SJCRH30 (cell line): ENCODE results near the gene RASA3. TPM values are rescaled to one million over a fixed set of nuclear protein-coding genes. Genes with fewer than 3 reads are reported as not detected.

ENCODE experiments used
- DNase-seq, 2 experiments: peaks; one replicate each; pipeline ENCODE4 v3.0.0-alpha.2; 2015 to 2020
- H3K27ac ChIP-seq: fragments of 250-450 bp; sonication (Bioruptor Pico); 2 replicates; pipeline ENCODE4 v1.5.1; 2020; ENCODE audit warnings: mild to moderate bottlenecking, moderate library complexity
- H3K27me3 ChIP-seq: fragments of 250-450 bp; sonication (Bioruptor Pico); 2 replicates; pipeline ENCODE4 v1.5.1; 2020; ENCODE audit warnings: mild to moderate bottlenecking, moderate library complexity
- H3K36me3 ChIP-seq: fragments of 250-450 bp; sonication (Bioruptor Pico); 2 replicates; pipeline ENCODE4 v1.5.1; 2020; ENCODE audit warnings: mild to moderate bottlenecking, moderate library complexity
- H3K4me1 ChIP-seq: fragments of 250-450 bp; sonication (Bioruptor Pico); 2 replicates; pipeline ENCODE4 v1.5.1; 2020; ENCODE audit warnings: mild to moderate bottlenecking, moderate library complexity
- H3K4me3 ChIP-seq: fragments of 250-450 bp; sonication (Bioruptor Pico); 2 replicates; pipeline ENCODE4 v1.5.1; 2020; ENCODE audit warnings: mild to moderate bottlenecking, moderate library complexity
- H3K9me3 ChIP-seq: fragments of 250-450 bp; sonication (Bioruptor Pico); replicated peaks from 2 replicates; pipeline ENCODE4 v1.5.1; 2020; ENCODE audit warnings: mild to moderate bottlenecking, moderate library complexity
- total RNA-seq: library from RNA; depleted of rRNA; stranded (reverse); fragments of >200 nt; shearing (Covaris generic); gene quantifications from 2 replicates; pipeline ENCODE4 v1.2.3, GENCODE V29; 2014

RASA3 gene
- total RNA-seq, 1 experiment from 2014 or later, result 20.5 TPM

DNA sequence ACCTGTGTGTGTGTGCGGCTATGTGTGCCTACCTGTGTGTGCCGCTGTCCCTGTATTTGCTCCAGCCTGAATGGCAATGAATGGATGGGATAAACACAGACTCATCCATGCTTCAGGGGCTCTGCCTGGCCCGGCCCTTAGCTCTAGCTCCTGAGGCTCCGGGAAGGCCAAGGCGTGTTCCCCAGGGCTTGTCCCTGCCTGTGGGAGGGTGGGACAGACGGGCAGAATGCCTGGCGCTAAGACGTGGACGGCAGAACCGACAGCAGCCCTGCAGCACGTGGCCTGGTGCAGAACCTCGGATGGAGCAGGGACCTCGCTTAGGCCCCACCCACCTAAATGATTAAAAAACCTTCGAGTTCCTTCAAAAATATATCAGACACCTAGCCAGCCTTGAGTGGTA lies 100.8 kb downstream of the RASA3 start:
- Histone ChIP-seq H3K4me1 (peaks cover 26% of the 10 kb centered on the region), H3K27ac (peak overlapping the region; percentile 35; the same call in 1 of the 2 replicates), H3K4me3 (no peak overlapping the region)

DNA sequence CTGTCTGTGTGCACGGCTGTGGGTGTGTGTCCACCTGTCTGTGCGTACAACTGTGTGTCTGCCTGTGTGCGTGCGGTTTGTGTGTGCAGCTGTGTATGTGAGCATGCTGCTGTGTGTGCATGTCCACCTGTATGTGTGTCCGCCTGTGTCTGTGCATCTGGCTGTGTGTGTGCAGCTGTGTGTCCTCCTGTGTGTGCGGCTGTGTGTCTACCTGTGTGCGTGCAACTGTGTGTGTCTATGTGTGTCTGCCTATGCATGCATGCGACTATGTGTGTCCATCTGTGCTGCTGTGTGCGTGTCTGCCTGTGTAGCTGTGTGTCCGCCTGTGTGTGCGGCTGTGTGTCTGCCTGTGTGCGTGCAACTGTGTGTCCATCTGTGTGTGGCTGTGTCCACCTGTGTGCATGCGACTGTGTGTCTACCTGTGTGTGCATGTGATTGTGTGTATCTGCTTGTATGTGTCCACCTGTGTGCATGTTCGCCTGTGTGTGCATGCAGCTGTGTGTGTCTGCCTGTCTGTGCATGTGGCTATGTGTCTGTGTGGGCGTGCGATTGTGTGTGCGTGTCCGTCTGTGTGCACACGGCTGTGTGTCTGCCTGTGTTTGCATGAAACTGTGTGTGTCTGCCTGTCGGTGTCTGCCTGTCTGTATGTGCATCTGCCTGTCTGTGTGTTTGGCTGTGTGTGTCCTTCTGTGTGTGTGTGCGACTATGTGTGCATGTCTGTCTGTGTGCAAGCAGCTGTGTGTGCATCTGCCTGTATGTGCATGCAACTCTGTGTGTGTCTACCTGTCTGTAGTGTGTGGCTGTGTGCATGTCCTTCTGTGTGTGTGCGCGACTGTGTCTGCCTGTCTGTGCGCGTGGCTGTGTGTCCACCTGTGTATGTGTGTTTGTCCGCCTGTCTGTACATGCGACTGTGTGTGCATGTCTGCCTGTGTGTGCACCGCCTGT lies 101.5 kb downstream of the RASA3 start:
- peaks cover 7% of the 10 kb centered on the region; the same call in 1 of the 2 replicates for H3K36me3 ChIP-seq
- H3K27ac ChIP-seq, result no peak overlapping the region
- no peaks in the 10 kb centered on the region for H3K27me3 ChIP-seq
- no peaks in the 10 kb centered on the region for H3K9me3 ChIP-seq
- H3K4me3 ChIP-seq, result no peak overlapping the region
- no peak for DNase-seq
- H3K4me1 ChIP-seq, result peaks cover 26% of the 10 kb centered on the region

More for the DNA sequence above, 100.8 kb downstream of the RASA3 start:
- Histone ChIP-seq H3K27me3 (no peaks in the 10 kb centered on the region), H3K9me3 (no peaks in the 10 kb centered on the region), H3K36me3 (peaks cover 7% of the 10 kb centered on the region; the same call in 1 of the 2 replicates)
- DNase-seq, result no peak

DNA sequence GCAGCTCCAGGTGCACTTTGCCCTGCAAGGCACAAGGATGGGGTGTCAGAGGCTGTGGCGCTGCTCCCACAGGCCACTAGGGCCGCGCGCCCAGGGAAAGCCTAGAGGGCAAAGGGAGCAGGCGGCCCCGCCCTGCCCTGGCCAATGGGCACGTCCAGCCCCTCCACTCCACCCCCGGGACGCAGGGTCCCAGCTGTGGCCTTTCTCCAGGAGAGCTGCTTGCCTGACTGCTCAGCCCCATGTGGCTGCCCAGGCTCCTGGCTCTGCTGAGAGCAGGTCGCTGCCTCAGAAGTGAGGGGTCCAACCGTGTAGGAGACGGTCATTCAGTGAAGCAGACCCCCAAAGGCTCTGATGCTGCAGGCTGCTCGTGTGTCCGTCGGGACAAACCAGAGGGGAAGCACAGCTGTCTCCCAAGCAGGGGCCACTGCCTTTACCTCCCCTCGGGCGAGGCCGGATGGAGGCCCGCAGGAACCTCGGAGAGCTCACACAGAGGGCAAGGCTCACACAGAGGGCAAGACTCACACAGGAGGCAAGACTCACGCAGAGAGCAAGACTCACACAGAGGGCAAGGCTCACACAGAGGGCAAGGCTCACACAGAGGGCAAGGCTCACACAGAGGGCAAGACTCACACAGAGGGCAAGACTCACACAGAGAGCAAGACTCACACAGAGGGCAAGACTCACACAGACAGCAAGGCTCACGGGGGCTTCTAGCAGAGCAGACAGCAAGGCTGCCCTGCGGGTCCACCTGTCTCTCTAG lies 102.4 kb downstream of the RASA3 start:
- H3K4me1 ChIP-seq, result peaks cover 27% of the 10 kb centered on the region
- no peaks in the 10 kb centered on the region for H3K9me3 ChIP-seq
- DNase-seq, result no peak
- H3K27ac ChIP-seq, result no peak overlapping the region
- H3K36me3 ChIP-seq, result peaks cover 7% of the 10 kb centered on the region; the same call in 1 of the 2 replicates
- H3K27me3 ChIP-seq, result no peaks in the 10 kb centered on the region
- H3K4me3 ChIP-seq, result no peak overlapping the region

DNA sequence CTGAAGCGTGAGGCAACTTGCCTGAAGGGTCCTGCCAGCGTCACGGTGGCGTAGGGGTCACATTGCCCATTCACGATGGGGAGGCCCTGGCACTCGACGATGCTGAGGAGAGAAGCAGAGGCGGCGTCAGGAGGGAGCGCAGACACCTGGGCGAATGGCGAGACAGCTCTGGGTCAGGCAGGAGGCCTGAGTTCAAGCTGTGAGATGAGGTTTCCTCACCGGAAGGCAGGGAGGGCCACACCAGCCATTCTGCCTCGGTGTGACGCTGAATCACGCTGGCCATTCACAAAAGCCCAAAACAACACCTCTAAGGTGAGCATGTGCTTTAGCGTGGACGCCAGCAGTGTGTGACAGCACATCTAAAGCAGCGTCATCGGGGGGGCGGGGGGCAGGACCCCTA lies 104.6 kb downstream of the RASA3 start:
- Histone ChIP-seq H3K27me3 (no peaks in the 10 kb centered on the region), H3K27ac (no peak overlapping the region)

DNA sequence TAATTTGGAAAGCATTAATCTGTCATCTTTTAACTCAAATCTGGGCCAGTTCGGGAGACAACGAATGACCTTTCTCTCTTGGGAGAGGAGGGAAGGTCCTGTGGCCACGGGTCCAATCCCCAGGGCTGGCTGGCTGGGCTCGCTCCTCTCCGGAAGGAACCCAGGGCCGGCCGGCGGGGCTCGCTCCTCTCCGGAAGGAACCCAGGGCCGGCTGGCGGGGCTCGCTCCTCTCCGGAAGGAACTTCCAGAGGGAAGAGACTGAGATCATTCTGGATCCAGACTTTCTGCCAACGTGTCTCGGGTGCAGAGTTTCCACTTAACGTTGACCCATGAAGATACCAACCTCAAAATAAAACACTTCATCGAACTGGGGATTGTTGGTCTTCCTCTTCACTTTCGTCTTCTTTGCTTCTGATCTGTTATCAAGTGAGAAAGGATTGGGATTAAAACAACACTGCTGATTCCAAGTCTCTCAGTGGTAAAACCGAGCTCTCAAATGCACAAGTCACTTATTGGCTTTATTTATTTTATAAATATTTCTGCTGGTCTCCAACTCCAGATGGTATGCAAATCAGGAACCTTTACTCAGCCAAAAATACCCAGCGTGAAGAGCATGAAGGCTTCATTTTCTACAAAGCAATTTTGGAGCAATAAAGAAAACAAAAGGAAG lies 105.2 kb downstream of the RASA3 start:
- Histone ChIP-seq H3K27ac (no peak overlapping the region), H3K36me3 (peaks cover 7% of the 10 kb centered on the region; the same call in 1 of the 2 replicates), H3K4me3 (no peak overlapping the region), H3K9me3 (no peaks in the 10 kb centered on the region), H3K27me3 (no peaks in the 10 kb centered on the region), H3K4me1 (peaks cover 23% of the 10 kb centered on the region)
- no peak for DNase-seq

More for the DNA sequence above, 104.6 kb downstream of the RASA3 start:
- Histone ChIP-seq H3K4me3 (no peak overlapping the region), H3K36me3 (peaks cover 7% of the 10 kb centered on the region; the same call in 1 of the 2 replicates), H3K4me1 (peaks cover 26% of the 10 kb centered on the region), H3K9me3 (no peaks in the 10 kb centered on the region)
- no peak for DNase-seq

DNA sequence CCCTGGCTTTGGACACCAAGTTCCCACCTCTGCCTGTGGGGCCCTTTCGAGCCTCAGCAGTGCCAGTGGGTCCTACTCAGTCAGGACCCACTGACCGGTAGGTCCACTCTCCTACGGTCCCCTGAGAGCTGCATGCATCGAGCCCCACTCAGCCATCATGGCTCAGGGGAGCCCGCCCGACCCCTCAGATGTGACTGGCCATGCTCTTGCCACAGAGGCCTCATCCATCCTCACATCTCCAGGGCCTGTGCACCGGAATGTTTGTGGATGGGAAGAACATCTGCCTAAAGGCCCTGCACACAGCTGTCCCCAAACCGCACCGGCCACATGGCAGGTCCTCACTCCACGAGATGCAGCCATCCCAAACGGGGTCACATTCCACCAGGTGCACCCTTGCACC lies 105.9 kb downstream of the RASA3 start:
- no peak for DNase-seq
- Histone ChIP-seq H3K27me3 (no peaks in the 10 kb centered on the region), H3K27ac (peak overlapping the region; percentile 35), H3K36me3 (peaks cover 7% of the 10 kb centered on the region; the same call in 1 of the 2 replicates), H3K4me3 (no peak overlapping the region), H3K9me3 (no peaks in the 10 kb centered on the region), H3K4me1 (peaks cover 18% of the 10 kb centered on the region)

DNA sequence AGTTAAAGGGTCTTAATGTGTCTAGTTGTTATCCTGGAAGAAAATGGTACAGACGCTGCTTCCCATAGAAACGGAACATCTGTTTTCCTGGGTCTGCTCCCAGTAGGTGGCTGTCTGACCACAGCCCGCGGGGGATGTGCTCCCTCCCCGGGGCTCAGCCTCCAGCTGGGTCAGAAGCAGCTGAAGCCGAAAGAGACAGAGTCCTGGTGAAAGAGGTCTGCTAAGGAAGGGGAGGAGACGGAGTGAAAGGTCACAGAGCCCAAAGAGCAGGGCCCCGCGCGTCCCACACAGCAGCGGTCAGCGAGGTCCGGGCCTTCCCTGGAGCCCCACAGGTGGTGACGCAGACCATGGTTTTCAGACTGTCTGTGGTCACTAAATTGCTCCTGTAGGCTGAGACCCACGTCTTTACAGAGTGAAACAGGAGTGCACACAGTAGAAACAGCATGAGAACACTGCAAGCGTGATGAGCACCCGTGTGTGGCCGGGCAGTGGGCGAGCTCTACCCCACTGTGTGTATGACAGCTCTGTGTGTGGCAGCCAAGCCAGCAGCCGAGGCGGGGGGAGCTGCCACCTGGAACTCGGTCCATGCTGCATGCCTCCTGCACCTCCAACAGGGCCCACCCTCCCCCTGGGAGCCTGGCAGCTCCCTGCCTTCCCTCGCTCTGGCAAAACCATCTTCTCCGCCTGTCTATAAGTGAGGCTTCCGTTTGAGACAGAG lies 106.5 kb downstream of the RASA3 start:
- peak; percentile 79 to 82 for DNase-seq
- Histone ChIP-seq H3K36me3 (peaks cover 7% of the 10 kb centered on the region; the same call in 1 of the 2 replicates), H3K27me3 (no peaks in the 10 kb centered on the region), H3K27ac (peak overlapping the region; percentile 35), H3K4me3 (no peak overlapping the region), H3K9me3 (no peaks in the 10 kb centered on the region), H3K4me1 (peaks cover 18% of the 10 kb centered on the region)

DNA sequence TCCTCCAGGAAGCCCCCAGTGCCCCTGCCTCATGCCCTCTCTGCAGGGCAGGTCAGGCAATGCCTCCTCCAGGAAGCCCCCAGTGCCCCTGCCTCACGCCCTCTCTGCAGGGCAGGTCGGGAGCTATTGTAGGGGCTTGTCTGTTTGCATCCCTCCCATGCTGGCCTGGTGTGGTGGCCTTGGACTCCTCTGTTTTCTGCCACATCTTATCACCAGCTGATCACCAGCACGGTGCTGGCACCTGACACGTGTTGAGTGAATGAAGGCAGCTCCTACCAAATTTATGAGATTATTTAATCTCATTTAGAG lies 107.1 kb downstream of the RASA3 start:
- no peak overlapping the region for H3K4me3 ChIP-seq
- H3K9me3 ChIP-seq, result no peaks in the 10 kb centered on the region
- H3K27ac ChIP-seq, result peak overlapping the region; percentile 31
- peaks cover 18% of the 10 kb centered on the region for H3K4me1 ChIP-seq
- DNase-seq, result no peak
- peaks cover 7% of the 10 kb centered on the region; the same call in 1 of the 2 replicates for H3K36me3 ChIP-seq
- H3K27me3 ChIP-seq, result no peaks in the 10 kb centered on the region

DNA sequence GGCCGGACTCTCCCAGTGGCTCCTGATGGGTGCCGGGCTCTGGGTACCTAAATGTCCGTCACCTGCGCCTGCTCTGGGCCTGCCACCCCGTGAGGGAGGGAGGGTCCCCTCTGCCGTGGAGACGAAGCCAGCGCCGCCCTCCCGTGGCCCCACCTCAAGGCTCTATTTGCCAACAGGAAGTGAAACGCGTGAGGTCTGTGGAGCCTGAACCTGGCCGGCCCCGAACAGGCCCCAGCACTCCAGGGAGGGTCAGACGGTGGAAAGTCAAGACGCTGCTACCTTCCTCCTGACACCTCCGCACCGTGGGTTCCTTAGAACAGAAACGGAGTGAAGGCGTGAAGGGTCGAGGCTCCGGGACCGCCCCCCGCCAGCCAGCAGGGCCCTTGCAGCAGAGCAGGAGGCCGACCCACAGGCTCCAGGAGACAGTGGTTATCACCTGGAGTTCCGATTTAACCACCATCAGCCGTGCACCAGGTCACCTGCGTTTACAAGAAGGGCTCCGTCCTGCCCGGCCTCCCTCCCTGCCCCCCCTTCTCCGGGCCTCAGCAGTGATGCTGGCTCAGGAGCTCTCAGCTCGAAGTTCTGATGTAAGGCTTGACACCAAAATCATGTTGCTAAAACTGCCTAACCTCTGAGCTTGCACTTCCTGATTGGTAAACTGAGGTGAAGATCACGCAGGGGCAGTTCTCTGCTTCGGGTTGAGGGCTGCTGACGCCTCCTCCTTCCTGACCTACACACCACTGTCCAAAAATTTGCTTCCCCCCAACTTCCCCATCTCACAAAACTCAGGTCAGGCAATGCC lies 107.6 kb downstream of the RASA3 start:
- H3K4me1 ChIP-seq, result peaks cover 18% of the 10 kb centered on the region
- peaks cover 7% of the 10 kb centered on the region; the same call in 1 of the 2 replicates for H3K36me3 ChIP-seq
- H3K9me3 ChIP-seq, result no peaks in the 10 kb centered on the region
- peak overlapping the region; percentile 31 for H3K27ac ChIP-seq
- H3K4me3 ChIP-seq, result no peak overlapping the region
- DNase-seq, result no peak
- H3K27me3 ChIP-seq, result no peaks in the 10 kb centered on the region

DNA sequence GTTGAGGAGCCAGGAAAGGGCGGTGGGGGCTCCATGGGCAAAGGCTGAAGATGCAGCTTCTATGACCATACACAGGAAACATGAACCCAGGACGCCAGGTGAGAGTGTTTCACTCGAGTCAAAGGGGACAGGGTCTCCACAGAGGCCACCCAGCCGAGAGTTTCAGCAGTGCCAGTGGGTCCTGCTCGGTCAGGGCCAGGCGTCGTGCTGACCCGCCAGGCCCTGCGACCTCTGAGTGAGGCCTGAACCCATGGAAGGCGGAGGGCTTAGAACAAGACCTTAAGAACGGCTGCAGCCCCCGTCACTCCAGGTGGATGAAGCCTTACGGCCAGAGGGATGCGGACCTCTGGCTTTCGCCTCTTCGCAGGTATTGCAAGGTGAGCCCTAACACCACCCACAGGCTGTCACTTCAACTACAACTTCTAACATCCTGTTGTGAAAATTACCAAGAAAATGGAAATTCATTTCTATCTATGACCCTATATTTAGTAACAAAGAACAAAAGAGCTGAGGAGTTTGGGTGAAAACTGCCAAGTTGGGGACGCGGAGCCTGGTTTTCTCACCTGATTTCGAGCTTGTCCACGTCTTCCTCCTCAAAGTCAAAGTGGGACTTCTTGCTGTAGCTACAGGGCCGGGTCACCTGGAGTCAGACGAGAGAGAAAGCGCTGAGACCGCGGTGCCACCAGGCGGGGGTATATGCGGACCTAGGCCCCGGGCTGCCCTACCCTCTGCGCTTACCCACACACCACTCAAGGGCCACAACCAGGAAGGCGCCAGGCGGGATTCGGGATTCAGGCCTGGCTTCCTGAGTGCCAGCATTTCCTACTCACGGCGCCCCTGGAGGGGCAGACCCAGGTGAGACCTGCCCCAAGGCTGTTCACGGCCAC lies 108.5 kb downstream of the RASA3 start:
- peaks cover 18% of the 10 kb centered on the region for H3K4me1 ChIP-seq
- H3K9me3 ChIP-seq, result no peaks in the 10 kb centered on the region
- H3K27me3 ChIP-seq, result no peaks in the 10 kb centered on the region
- H3K36me3 ChIP-seq, result peaks cover 7% of the 10 kb centered on the region; the same call in 1 of the 2 replicates
- no peak overlapping the region for H3K27ac ChIP-seq
- H3K4me3 ChIP-seq, result no peak overlapping the region
- DNase-seq, result no peak

DNA sequence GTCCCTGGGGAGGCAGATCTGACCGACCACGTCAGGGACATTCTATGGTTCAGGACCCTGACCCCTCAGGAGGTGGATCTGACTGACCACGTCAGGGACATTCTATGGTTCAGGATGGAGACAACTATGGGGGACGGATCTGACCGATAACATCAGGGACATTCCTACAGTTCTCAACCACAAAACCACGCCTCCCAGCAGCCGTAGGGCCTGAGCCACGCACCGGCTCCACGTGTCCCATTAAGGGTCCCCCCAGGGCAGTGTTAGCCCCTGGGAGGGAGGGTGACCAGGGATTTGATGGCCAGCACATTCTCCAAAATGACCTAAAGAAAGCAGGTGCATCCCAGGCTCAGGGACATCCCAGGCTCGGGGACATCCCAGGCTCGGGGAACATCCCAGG lies 109.5 kb downstream of the RASA3 start:
- Histone ChIP-seq H3K27me3 (no peaks in the 10 kb centered on the region), H3K4me3 (no peak overlapping the region), H3K9me3 (no peaks in the 10 kb centered on the region), H3K36me3 (peaks cover 7% of the 10 kb centered on the region; the same call in 1 of the 2 replicates), H3K4me1 (peaks cover 18% of the 10 kb centered on the region), H3K27ac (no peak overlapping the region)
- no peak for DNase-seq

DNA sequence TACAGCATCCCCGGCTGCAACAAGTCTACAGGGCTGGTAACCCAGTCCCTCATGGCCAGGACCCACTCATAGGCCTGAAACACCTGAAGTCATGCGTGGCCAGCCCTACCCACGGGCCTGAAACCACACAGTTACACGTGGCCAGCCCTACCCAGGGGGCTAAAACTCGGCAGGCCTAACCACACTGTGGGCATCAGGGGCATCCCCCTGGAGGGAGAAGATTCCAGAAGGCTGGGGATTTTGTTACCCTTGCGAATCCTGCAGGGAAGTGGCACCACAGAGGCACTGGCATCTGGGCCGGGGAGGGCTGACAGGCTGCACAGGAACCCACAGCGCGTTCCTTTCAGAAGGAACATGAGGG lies 110.1 kb downstream of the RASA3 start:
- Histone ChIP-seq H3K4me1 (peaks cover 18% of the 10 kb centered on the region), H3K27me3 (no peaks in the 10 kb centered on the region), H3K9me3 (no peaks in the 10 kb centered on the region), H3K4me3 (no peak overlapping the region), H3K36me3 (peaks cover 2% of the 10 kb centered on the region; the same call in 1 of the 2 replicates), H3K27ac (no peak overlapping the region)
- DNase-seq, result no peak
